Common myeloid progenitor, CD34-positive (primary cell): Measurements from ENCODE around the gene FHIT.

Experiments used
- CTCF ChIA-PET: fragments of 350-600 bp; sonication (Branson Sonifier 250); formaldehyde crosslinking; loops from one replicate; lab custom pipeline; 2021; ENCODE audit warnings: antibody characterized with exemption; lab: Charles Lee
- POLR2A ChIA-PET: fragments of 350-600 bp; sonication (Branson Sonifier 250); formaldehyde crosslinking; loops from one replicate; lab custom pipeline; 2021; ENCODE audit warnings: antibody characterized with exemption; lab: Charles Lee
- DNase-seq, 3 donors: peaks; one replicate each; pipeline versions ENCODE4 v3.0.0 to v3.0.0-alpha.2; 2013
- H3K27ac ChIP-seq, 2 experiments: 1 replicate in 1 of 2; 2 replicates in 1 of 2; pipeline ENCODE4 v1.7.0; 2013; ENCODE audit warnings: inconsistent platforms in 2 of 2, low read length in 2 of 2, mild to moderate bottlenecking in 2 of 2, low read depth in 1 of 2, moderate library complexity in 1 of 2; ENCODE audit not compliant: severe bottlenecking in 2 of 2, insufficient read depth in 1 of 2, poor library complexity in 1 of 2
- H3K27me3 ChIP-seq, 5 experiments: replicated peaks in 2 of 5; 1 replicate in 3 of 5; 2 replicates in 2 of 5; pipeline versions ENCODE4 v1.6.1 to v1.7.0; 2013; ENCODE audit warnings: low read length in 4 of 5, mild to moderate bottlenecking in 2 of 5, moderate library complexity in 2 of 5, inconsistent platforms in 1 of 5; ENCODE audit not compliant: insufficient read depth in 5 of 5, control insufficient read depth in 4 of 5
- H3K36me3 ChIP-seq, 4 experiments: 1 replicate in 2 of 4; 2 replicates in 2 of 4; pipeline versions ENCODE4 v1.6.1 to v1.7.0; 2013; ENCODE audit warnings: low read length in 3 of 4, control low read depth in 1 of 4, mild to moderate bottlenecking in 1 of 4; ENCODE audit not compliant: control insufficient read depth in 4 of 4, insufficient read depth in 4 of 4
- H3K4me1 ChIP-seq, 4 experiments: 1 replicate in 3 of 4; 2 replicates in 1 of 4; pipeline versions ENCODE4 v1.6.1 to v1.7.1; 2013; ENCODE audit warnings: low read length in 3 of 4, mild to moderate bottlenecking in 3 of 4, control low read depth in 1 of 4, inconsistent platforms in 1 of 4, moderate library complexity in 1 of 4; ENCODE audit not compliant: control insufficient read depth in 4 of 4, insufficient read depth in 4 of 4; ENCODE audit errors: control extremely low read depth in 1 of 4
- H3K4me3 ChIP-seq, 7 experiments: 1 replicate in 4 of 7; 2 replicates in 3 of 7; pipeline versions ENCODE4 v1.5.1 to v1.7.0; 2013; ENCODE audit warnings: mild to moderate bottlenecking in 7 of 7, low read length in 6 of 7, moderate library complexity in 6 of 7, inconsistent platforms in 2 of 7, low read depth in 2 of 7, control low read depth in 1 of 7; ENCODE audit not compliant: insufficient read depth in 4 of 7, control insufficient read depth in 1 of 7; ENCODE audit errors: extremely low read depth in 1 of 7
- H3K9me3 ChIP-seq, 5 experiments: 1 replicate in 4 of 5; 2 replicates in 1 of 5; pipeline versions ENCODE4 v1.6.1 to v1.7.1; 2013; ENCODE audit warnings: low read length in 4 of 5, mild to moderate bottlenecking in 2 of 5, inconsistent platforms in 1 of 5, low read depth in 1 of 5, moderate library complexity in 1 of 5; ENCODE audit not compliant: control insufficient read depth in 4 of 5, insufficient read depth in 2 of 5; ENCODE audit errors: control extremely low read depth in 1 of 5
- WGBS: methylation state at CpG from one replicate; pipeline ENCODE4 v1.1.5; 2013; ENCODE audit not compliant: insufficient coverage; 5-methylcytosine and 5-hydroxymethylcytosine counted together

FHIT gene

GRCh38 chr3:60304112-60304511, 947.1 kb downstream of the FHIT start:
- Histone ChIP-seq H3K9me3 (peaks cover 0 to 6% (median 0%) of the 10 kb centered on the region in 5 experiments), H3K27ac (no peak overlapping the region), H3K4me3 (no peak overlapping the region), H3K36me3 (no peaks in the 10 kb centered on the region), H3K27me3 (no peaks in the 10 kb centered on the region), H3K4me1 (peaks cover 0 to 2% (median 0%) of the 10 kb centered on the region in 4 experiments)
- CTCF ChIA-PET: no interaction called here
- POLR2A ChIA-PET: no interaction called here
- DNase-seq: no peak

GRCh38 chr3:60303160-60303559, 948.1 kb downstream of the FHIT start:
- Histone ChIP-seq H3K4me3 (no peak overlapping the region), H3K4me1 (no peaks in the 10 kb centered on the region), H3K27ac (no peak overlapping the region), H3K27me3 (no peaks in the 10 kb centered on the region), H3K36me3 (no peaks in the 10 kb centered on the region), H3K9me3 (peaks cover 0 to 6% (median 2%) of the 10 kb centered on the region in 5 experiments)
- DNase-seq: no peak
- POLR2A ChIA-PET: no interaction called here
- CTCF ChIA-PET: no interaction called here
- WGBS: 100% methylated on average over 3 of the region's 3 CpGs

DNA sequence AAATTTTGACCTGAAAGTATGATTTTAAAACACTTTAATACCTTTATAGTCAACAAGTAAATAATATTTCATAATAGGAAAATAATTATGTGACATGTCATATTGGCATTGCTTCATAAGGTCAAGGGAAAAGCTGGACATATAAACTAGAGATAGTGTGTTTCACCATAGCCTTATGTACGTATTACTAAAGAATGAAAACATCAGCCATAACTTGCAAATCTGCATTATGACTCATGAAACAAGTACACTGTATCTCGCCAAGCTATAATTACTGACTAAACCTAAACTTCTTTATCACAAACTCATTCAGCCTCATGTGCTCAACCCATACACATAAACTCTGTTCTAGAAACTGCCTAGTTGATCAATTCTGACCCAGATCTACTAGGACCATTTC, 950.1 kb downstream of the FHIT start:
- Histone ChIP-seq H3K4me1 (no peaks in the 10 kb centered on the region), H3K9me3 (peaks cover 0 to 6% (median 2%) of the 10 kb centered on the region in 5 experiments), H3K27ac (no peak overlapping the region), H3K4me3 (no peak overlapping the region), H3K36me3 (no peaks in the 10 kb centered on the region), H3K27me3 (no peaks in the 10 kb centered on the region)
- ChIA-PET POLR2A (no interaction called here), CTCF (interaction anchor here (0.6 kb wide), 1 partner anchor 834 kb away, joined by 6 read pairs; no protein-coding TSS in a partner anchor)
- 93% methylated on average over 1 of the region's 2 CpGs for WGBS
- DNase-seq: no peak

DNA sequence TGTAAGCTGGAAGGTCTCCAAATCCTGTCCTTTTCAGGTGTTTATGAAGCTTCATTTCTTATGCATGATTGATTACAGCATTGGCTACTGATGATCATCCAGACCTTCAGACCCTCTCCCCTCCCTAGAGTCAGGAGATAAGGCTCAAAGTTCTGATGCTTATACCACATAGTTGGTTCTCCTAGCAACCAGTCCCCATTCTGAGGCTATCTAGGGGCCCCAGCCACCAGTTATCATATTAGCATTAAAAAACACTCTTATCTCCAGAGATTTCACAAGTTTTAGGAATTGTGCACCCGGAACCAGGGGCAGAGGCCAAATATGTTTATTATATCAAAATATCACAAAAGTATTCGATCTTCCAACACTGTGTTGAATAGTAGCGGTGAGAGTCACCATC, 953.1 kb downstream of the FHIT start:
- H3K4me1 ChIP-seq: no peaks in the 10 kb centered on the region
- ChIA-PET POLR2A (no interaction called here), CTCF (no interaction called here)
- H3K36me3 ChIP-seq: no peaks in the 10 kb centered on the region
- H3K9me3 ChIP-seq: peaks cover 0 to 6% (median 2%) of the 10 kb centered on the region in 5 experiments
- no peak overlapping the region for H3K4me3 ChIP-seq
- DNase-seq: peak in 1 of 3 donors; percentile 9
- H3K27ac ChIP-seq: no peak overlapping the region
- no peaks in the 10 kb centered on the region for H3K27me3 ChIP-seq
- no CpG with 5 or more reads among the region's 3 CpGs for WGBS

DNA sequence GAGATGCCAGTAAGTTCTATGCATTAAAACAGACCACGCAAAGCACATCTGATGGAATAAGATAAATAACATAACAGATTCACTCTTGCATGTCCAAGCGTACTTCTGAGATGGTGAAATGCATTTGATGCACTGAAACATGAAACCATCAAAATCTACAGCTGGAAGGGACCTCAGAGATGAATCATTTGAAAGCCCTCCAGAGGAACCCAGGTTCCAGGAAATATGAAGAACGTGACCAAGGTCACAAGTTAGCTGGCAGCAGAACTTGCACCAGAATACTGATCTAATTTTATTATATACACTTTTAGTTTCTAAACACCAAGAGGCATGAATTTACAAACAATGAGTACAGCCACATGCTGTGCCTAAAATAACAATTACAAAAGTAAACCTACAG, 957.1 kb downstream of the FHIT start:
- no peak overlapping the region for H3K4me3 ChIP-seq
- no peaks in the 10 kb centered on the region for H3K4me1 ChIP-seq
- 100% methylated on average over 1 of the region's 3 CpGs for WGBS
- H3K27me3 ChIP-seq: no peaks in the 10 kb centered on the region
- ChIA-PET POLR2A (no interaction called here), CTCF (no interaction called here)
- H3K36me3 ChIP-seq: no peaks in the 10 kb centered on the region
- no peak overlapping the region for H3K27ac ChIP-seq
- H3K9me3 ChIP-seq: peaks cover 0 to 2% (median 0%) of the 10 kb centered on the region in 5 experiments
- DNase-seq: no peak

GRCh38 chr3:60291115-60291514, 960.1 kb downstream of the FHIT start:
- H3K4me1 ChIP-seq: no peaks in the 10 kb centered on the region
- ChIA-PET POLR2A (no interaction called here), CTCF (interaction anchor here (0.9 kb wide), 1 partner anchor 14 kb away, joined by 3 read pairs; no protein-coding TSS in a partner anchor)
- H3K9me3 ChIP-seq: peaks cover 0 to 2% (median 0%) of the 10 kb centered on the region in 5 experiments
- H3K4me3 ChIP-seq: no peak overlapping the region
- no peaks in the 10 kb centered on the region for H3K27me3 ChIP-seq
- no peak for DNase-seq
- H3K36me3 ChIP-seq: no peaks in the 10 kb centered on the region
- WGBS: 96% methylated on average over 6 of the region's 6 CpGs
- no peak overlapping the region for H3K27ac ChIP-seq

DNA sequence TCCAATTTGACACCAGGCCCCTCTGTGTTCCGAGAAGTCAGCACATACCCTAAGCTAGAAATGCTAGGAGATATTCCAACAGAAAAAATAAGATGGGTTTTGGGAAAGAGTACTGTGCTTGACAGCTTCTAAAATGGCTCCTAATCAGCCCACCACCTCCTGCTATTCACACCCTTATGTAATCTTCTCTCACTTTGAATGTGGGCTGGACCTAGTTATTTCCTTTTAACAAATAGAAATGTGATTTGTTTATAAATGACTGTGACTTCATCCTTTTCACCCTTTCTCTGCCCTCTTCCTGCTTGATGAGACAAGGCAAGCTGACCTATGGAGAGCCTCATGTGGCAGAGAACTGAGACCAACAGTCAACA, 961.1 kb downstream of the FHIT start:
- Histone ChIP-seq H3K9me3 (peaks cover 0 to 3% (median 2%) of the 10 kb centered on the region in 5 experiments), H3K4me3 (no peak overlapping the region), H3K27me3 (no peaks in the 10 kb centered on the region), H3K4me1 (no peaks in the 10 kb centered on the region), H3K27ac (no peak overlapping the region), H3K36me3 (no peaks in the 10 kb centered on the region)
- DNase-seq: no peak
- ChIA-PET POLR2A (no interaction called here), CTCF (no interaction called here)
- no CpG with 5 or more reads among the region's 1 CpG for WGBS
